Measurements from ENCODE around the gene PSMD8. TPM values are rescaled to one million over a fixed set of nuclear protein-coding genes. Genes with fewer than 3 reads are reported as not detected.
"Not testable (repeated sequence)": the region's sequence is repeated elsewhere in the genome, so short reads cannot be mapped to it uniquely, and the experiment has no call there.

PSMD8 gene
- total RNA-seq, 1 experiment from 2014 or later: 279 TPM

DNA sequence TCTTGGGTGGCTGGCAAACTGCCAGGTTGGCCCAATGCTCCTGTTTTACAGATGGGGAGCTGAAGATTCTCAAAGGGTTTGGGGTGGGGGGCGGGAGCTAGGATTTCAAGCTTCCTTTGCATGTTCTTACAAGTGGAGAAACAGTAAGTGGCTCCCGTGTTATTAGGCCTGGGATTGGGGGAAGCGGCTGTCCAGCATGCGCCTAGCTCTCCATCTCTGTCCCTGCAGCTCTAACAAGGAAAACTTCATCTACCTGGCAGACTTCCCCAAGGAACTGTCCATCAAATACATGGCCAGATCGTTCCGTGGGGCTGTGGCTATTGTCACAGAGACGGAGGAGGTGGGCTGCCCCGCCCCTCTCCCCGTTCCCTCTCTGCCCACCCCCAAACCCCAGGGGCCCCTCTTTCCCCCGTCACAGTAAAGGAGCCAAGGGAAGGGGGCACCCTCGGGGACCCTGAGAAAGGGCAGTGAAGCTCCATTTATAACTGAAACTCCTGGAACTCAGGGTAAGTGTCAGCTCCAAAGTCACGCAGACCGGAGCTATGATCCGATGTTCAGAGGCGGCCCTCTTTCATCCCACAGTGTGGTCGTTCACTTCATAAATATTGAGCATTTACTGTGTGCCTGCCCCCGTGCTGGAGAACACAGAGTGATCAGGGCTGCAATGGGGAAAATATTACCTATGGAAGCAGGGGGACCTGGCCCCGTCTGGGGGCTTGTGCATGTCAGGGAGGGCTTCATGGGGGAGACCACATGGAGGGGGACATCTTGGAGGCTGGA lies 14.9 kb upstream of the PSMD8 start:
- DNase-seq (ENCODE audit: low read depth, low spot score): no peak
- in situ Hi-C loops (cut with HindIII; ENCODE audit: low pct_unique_long_range_greater_than_20kb, low sequenced_read_pairs): no loop called here

DNA sequence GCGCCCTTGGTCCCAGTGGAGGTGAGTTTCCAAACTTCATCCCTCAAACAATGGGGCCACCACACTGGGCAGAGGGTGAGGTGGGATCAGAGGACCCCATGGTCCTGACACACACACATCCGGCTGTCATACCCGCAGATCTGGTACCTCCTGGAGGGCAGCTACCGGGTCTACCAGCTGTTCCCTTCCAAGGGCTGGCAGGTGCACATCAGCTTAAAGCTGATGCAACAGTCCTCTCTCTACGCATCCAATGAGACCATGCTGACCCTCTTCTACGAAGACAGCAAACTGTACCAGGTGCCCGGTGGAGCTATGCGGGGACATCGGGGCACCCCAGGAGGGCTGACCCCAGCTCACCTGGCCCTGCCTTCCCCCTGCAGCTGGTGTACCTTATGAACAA lies 14.0 kb upstream of the PSMD8 start:
- in situ Hi-C loops (cut with HindIII; ENCODE audit: low pct_unique_long_range_greater_than_20kb, low sequenced_read_pairs): no loop called here
- DNase-seq (ENCODE audit: low read depth, low spot score): no peak

DNA sequence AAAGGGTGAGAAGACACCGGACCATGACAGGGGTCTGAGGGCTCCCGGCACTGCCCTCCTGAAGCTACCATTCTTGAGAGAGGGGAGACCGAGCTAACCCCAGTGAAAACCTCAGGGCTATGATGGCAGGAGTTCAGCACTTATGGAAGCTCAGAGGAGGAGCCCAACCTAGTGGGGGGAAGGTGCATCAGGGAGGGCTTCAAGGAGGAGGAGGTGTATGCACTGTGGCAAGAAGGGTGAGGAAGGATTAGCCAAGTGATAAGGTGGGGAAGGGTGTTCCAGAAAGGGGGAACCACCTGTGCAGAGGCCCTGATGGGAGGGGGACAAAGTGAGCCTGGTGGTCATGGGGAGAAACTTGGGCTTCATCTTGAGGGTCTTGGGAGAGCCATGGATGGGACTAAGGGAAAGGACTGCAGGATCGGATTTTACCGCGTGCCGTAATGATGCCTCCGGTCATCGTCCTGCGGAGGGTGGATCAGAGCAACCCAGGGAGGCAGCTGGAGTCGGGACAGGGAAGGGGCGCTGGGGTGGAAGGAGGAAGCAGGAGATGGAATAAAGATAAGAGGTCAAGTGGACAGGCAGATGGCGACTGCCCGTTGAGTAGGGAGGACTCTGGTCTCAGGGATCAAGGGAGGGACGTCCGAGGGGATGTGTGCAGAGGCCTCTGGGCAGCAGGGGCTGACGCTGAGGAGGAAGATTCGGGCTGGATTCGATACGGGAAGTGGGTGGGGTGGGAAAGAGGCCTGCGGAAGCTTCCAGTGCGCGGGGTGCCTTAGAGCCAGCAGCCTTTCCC lies 13.3 kb upstream of the PSMD8 start:
- in situ Hi-C loops (cut with HindIII; ENCODE audit: low pct_unique_long_range_greater_than_20kb, low sequenced_read_pairs): no loop called here
- DNase-seq (ENCODE audit: low read depth, low spot score): no peak

DNA sequence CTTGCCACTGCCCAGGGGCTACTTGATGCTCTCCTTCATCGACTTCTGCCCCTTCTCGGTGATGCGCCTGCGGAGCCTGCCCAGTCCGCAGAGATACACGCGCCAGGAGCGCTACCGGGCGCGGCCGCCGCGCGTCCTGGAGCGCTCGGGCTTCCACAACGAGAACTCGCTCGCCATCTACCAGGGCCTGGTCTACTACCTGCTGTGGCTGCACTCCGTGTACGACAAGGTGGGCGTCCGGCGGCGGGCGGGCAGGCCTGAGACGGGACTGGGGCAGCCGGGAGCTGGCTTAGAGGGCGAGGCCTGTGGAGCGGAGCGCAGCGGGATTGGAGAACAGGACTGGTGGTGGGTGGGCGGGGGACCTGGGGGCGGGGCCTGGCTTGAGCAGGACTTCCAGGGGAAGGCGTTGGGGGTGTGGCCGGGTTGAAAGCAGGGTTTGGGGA lies 12.7 kb upstream of the PSMD8 start:
- peak; percentile 83 for DNase-seq (ENCODE audit: low read depth, low spot score)
- in situ Hi-C loops (cut with HindIII; ENCODE audit: low pct_unique_long_range_greater_than_20kb, low sequenced_read_pairs): no loop called here

DNA sequence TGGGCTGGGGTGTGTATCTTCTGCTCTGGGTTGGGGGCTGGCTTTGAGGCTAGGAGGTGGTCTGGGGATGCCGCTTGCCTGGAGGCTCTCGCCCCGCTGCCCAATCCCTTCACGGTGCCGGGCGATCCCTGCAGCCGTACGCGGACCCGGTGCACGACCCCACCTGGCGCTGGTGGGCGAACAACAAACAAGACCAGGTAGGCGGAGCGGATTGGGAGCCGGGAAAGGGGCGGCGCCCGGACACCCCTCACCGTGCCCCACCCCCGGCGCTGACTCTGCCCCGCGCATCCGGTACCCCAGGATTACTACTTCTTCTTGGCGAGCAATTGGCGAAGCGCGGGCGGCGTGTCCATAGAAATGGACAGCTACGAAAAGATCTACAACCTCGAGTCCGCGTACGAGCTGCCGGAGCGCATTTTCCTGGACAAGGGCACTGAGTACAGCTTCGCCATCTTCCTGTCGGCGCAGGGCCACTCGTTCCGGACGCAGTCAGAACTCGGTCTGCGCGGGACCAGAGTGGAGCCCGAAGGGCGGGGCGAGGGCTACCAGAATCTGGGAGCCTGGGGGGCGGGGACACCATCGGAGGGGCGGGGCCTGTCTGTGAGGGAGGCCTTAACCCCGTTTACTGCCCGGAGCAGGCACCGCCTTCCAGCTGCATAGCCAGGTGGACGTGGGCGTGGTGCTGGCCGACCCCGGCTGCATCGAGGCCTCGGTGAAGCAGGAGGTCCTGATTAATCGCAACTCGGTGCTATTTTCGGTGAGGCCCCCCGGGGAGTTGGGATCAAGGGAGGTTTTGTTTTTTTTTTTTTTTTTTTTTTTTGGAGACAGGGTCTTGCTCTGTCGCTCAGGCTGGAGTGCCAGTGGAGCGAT lies 12.1 kb upstream of the PSMD8 start:
- in situ Hi-C loops (cut with HindIII; ENCODE audit: low pct_unique_long_range_greater_than_20kb, low sequenced_read_pairs): no loop called here
- DNase-seq (ENCODE audit: low read depth, low spot score): peak; percentile 77

DNA sequence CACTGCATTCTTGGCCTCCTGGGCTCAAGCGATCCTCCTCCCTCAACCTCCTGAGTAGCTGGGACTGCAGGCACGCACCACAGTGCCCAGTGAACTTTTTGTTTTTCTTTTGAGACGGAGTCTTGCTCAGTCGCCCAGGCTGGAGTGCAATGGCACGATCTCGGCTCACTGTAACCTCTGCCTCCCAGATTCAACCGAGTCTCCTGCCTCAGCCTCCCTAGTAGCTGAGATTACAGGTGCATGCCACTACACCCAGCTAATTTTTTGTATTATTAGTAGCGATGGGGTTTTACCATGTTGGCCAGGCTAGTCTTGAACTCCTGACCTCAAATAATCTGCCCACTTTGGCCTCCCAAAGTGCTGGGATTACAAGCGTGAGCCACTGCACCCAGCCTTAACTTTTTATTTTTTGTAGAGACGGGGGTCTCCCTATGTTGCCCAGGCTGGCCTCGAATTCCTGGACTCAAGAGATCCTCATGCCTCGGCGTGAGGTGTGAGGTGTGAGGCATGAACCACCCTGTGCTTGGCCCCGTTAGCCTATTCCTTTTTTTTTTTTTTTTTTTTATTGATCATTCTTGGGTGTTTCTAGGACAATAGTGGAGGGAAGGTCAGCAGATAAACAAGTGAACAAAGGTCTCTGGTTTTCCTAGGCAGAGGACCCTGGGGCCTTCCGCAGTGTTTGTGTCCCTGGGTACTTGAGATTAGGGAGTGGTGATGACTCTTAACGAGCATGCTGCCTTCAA lies 11.3 kb upstream of the PSMD8 start:
- DNase-seq (ENCODE audit: low read depth, low spot score); in situ Hi-C loops (cut with HindIII; ENCODE audit: low pct_unique_long_range_greater_than_20kb, low sequenced_read_pairs): not testable (repeated sequence)

DNA sequence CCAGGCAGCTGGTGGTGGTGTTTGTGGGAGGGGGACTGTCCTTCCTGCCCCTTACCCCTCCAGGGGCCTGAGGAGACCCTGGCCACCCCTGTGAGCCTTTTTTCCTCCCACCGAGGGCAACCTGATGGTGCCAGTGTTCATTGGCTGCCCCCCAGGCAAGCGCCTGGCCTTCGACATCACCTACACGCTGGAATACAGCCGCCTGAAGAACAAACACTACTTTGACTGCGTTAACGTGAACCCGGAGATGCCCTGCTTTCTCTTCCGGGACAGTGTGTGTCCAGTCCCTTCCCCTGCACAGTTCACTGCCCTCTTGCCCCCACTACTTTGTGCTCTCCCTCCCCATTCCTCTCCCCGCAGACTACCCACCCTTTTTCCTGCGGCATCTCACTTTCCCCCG lies 7.3 kb upstream of the PSMD8 start:
- no peak for DNase-seq (ENCODE audit: low read depth, low spot score)
- in situ Hi-C loops (cut with HindIII; ENCODE audit: low pct_unique_long_range_greater_than_20kb, low sequenced_read_pairs): no loop called here

DNA sequence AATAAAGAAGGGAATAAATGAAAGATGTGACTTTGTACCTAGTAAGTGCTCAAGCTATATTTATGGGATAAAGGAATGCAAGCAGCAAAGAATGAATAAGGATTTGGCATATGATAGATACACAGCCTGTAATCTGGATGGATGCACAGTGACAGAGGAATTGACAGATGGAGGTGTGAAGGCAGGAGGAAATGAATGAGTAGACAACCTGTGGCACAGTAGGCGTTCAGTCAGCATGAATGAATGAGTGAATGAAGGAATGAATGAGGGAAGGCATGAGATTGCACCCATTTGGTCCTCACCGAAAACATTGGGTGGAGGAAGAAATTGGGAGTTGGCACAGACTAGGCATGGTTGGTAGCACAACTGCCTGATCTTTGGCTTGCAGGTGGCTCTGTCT lies 4.8 kb upstream of the PSMD8 start:
- DNase-seq (ENCODE audit: low read depth, low spot score): no peak
- in situ Hi-C loops (cut with HindIII; ENCODE audit: low pct_unique_long_range_greater_than_20kb, low sequenced_read_pairs): no loop called here

DNA sequence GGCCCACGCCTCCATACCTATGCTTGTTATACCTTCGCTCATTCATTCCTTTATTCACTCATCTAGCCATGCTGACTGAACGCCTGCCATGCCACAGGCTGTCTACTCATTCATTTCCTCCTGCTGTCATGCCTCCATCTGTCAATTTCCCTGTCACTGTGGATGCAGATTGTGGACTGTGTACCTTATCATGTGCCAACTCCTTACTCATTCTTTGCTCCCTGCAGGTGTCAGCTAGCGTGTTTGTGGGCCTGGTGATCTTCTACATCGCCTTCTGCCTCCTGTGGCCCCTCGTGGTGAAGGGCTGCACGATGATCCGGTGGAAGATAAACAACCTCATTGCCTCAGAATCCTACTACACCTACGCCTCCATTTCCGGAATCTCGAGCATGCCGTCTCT lies 4.1 kb upstream of the PSMD8 start:
- in situ Hi-C loops (cut with HindIII; ENCODE audit: low pct_unique_long_range_greater_than_20kb, low sequenced_read_pairs): no loop called here
- no peak for DNase-seq (ENCODE audit: low read depth, low spot score)

DNA sequence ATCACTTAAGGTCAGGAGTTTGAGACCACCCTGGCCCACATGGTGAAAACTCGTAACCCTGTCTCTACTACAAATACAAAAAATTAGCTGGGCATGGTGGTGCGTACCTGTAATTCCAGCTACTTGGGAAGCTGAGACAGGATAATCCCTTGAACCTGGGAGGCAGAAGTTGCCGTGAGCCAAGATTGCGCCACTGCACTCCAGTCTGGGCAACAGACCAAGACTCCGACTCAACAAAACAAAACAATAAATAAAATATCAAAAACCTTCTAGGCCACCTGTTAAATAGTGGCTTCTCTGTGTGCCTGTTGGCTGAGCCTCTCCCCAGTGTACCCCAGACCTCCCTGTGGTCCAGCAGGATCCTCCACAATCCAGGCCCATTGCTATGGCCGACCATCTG lies 3.3 kb upstream of the PSMD8 start:
- DNase-seq (ENCODE audit: low read depth, low spot score): no peak
- in situ Hi-C loops (cut with HindIII; ENCODE audit: low pct_unique_long_range_greater_than_20kb, low sequenced_read_pairs): no loop called here

DNA sequence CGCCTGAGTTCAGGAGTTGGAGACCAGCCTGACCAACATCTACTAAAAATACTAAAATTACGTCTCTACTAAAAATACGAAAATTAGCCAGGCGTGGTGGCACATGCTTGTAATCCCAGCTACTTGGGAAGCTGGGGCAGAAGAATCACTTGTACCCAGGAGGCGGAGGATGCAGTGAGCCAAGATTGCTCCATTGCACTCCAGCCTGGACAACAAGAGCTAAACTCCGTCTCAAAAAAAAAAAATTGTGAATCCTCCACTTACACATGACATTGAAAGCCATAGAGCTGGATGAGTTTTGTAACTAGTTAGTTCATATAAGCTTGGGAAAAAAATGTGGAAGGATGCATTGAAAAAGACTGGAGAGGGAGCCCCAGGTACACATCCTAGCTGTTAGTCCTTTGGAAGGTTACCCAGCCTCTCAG lies 452 bp upstream of the PSMD8 start:
- in situ Hi-C loops (cut with HindIII; ENCODE audit: low pct_unique_long_range_greater_than_20kb, low sequenced_read_pairs): no loop called here
- no peak for DNase-seq (ENCODE audit: low read depth, low spot score)

DNA sequence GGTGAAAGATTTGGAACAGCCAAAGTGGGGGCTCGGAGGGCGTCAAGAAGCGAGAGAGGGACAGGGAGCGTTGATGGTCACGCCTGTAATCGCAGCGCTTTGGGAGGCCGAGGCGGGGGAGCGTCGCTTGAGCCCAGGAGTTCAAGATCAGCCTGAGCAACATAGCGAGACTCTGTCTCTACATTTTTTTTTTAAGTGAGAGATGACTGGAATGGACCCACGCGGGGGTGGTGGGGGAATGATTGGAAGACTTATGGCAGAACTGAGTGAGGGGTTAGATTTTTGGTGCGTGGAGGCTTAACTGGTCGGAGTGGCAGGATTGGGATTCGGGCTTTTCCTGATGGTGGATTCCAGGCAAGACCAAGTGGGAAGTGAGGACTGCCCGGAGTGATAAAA lies 725 bp downstream of the PSMD8 start:
- in situ Hi-C loops (cut with HindIII; ENCODE audit: low pct_unique_long_range_greater_than_20kb, low sequenced_read_pairs): no loop called here

DNA sequence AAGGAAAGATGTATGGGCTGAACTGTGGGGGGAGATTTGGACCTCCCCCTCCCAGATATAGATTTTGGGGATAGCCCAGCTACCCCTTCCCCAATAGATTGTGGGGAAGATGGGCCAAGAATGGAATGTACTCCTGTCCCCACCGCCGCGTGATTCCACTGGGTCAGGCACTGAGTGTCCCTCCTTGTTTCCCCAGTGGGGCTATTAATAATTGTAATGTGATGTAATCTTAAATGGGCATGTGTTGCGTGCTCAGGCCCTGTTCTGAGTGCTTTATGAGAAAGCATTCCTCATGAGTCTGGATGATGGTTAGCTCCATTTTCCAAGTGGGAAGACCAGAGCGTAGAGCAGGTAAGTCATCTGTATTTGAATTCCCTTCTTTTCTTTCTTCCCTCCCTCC lies 1.4 kb downstream of the PSMD8 start:
- in situ Hi-C loops (cut with HindIII; ENCODE audit: low pct_unique_long_range_greater_than_20kb, low sequenced_read_pairs): no loop called here
- peak; percentile 12 for DNase-seq (ENCODE audit: low read depth, low spot score)

More for the DNA sequence above, 725 bp downstream of the PSMD8 start:
- DNase-seq (ENCODE audit: low read depth, low spot score): no peak

DNA sequence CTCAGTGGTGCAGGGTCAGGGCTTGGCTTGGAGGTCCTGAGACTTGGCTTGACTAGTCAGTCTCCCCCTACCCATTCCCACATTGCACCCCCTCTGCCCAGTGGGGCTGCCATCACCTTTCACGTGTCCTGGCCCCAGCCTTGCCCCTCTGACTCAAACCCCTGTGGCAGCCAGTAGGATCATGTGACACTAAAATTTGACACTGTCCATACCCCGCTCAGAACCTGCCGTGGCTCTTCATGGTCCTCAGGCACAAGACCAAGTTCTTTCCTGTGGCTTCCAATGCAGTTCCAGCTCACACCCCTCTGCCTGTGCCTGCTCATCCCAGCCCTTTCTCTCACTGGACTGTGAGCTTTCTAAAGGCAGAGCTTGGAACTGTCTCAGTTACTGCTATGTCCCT lies 2.2 kb downstream of the PSMD8 start:
- DNase-seq (ENCODE audit: low read depth, low spot score): no peak
- in situ Hi-C loops (cut with HindIII; ENCODE audit: low pct_unique_long_range_greater_than_20kb, low sequenced_read_pairs): no loop called here

DNA sequence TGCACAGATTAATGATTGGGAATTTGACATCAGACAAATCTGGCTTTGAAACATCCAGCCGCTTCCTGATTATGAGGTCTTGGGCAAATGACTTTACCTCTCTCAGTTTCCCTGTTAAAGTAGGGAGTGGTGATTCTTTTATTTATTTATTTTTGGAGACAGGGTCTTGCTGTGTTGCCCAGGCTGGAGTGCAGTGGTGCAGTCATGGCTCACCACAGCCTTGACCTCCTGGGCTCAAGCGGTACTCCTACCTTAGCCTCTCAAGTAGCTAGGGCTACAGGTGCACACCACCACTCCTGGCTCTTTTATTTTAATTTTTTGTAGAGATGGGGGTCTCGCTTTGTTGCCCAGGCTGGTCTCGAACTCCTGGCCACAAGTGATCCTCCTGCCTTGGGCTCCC lies 2.7 kb downstream of the PSMD8 start:
- DNase-seq (ENCODE audit: low read depth, low spot score): no peak
- in situ Hi-C loops (cut with HindIII; ENCODE audit: low pct_unique_long_range_greater_than_20kb, low sequenced_read_pairs): no loop called here

DNA sequence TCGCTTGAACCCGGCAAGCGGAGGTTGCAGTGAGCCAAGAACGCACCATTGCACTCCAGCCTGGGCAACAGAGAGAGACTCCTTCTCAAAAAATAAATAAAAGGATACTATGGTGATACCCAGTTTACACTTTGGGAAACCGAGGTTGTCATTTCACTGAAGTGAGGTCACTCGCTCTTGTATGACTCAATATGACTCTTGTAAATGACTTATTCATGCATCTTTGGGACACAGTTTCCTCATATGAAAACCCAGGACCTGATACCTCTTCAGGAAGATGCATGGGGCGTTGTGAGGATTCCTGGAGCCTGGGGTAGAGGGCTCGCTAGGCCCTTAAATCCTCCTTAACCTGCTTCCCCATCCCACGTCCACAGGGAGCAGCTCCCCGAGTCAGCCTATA lies 4.5 kb downstream of the PSMD8 start:
- no peak for DNase-seq (ENCODE audit: low read depth, low spot score)
- in situ Hi-C loops (cut with HindIII; ENCODE audit: low pct_unique_long_range_greater_than_20kb, low sequenced_read_pairs): no loop called here

DNA sequence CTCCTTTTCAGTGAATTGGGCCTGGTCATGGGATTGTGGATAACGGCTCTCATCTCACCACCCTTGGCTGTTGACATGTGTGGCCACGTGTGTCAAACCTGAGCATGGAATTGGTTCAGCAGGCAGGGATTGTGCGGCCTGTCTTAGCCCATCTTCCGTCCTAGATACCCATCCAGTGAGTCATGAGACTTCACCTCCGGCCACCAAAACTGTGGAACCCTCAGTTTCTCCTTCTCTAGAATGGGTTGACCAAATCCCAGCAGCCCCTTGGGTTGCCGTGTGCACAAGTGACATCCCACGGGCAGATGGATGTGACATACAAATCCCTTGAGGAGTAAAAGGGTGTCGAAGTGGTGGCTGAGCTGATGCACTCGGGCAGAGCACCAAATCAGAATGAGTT lies 6.8 kb downstream of the PSMD8 start:
- DNase-seq (ENCODE audit: low read depth, low spot score): no peak
- in situ Hi-C loops (cut with HindIII; ENCODE audit: low pct_unique_long_range_greater_than_20kb, low sequenced_read_pairs): no loop called here

DNA sequence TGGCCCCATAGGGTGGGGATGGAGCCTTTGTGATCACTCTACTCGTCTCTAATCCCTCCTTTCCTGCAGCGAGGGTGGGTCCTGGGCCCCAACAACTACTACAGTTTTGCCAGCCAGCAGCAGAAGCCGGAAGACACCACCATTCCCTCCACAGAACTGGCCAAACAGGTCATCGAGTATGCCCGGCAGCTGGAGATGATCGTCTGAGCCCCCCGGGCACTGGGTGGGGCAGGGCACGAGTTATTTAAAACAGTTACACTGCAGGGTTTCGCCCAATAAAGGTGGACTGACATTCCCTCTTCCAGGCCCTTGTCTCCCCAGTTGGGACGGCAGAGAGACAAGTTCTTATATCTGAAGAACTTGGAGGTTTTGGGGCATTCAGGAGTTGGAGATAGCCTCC lies 8.8 kb downstream of the PSMD8 start:
- in situ Hi-C loops (cut with HindIII; ENCODE audit: low pct_unique_long_range_greater_than_20kb, low sequenced_read_pairs): no loop called here
- DNase-seq (ENCODE audit: low read depth, low spot score): no peak

Data from SK-MEL-5 (cell line).